Psoas muscle (tissue), 8 donors: ENCODE data around the gene CD1D. TPM values are rescaled to one million over a fixed set of nuclear protein-coding genes. Genes with fewer than 3 reads are reported as not detected.

Experiments
- ATAC-seq, 4 donors: fragments of 200-7000 bp; cut with Tn5 transposase; one replicate each; pipeline ENCODE4 v1.9.1; 2020; ENCODE audit warnings: moderate library complexity in 3 of 4, mild to moderate bottlenecking in 2 of 4
- DNase-seq, 2 donors: peaks; one replicate each; pipeline ENCODE4 v3.0.0-alpha.2; 2020
- H3K27ac ChIP-seq: fragments of 200-600 bp; one replicate; pipeline ENCODE4 v1.8.0; 2022
- H3K27me3 ChIP-seq, 3 donors: fragments of 200-600 bp in 1 of 3; one replicate each; pipeline versions ENCODE4 v1.6.1 to v1.8.0; 2013 to 2022; ENCODE audit warnings: low read length in 2 of 3, mild to moderate bottlenecking in 2 of 3, moderate library complexity in 1 of 3; ENCODE audit not compliant: insufficient read depth in 3 of 3
- H3K36me3 ChIP-seq, 2 donors: fragments of 200-600 bp in 1 of 2; one replicate each; pipeline versions ENCODE4 v1.6.1 to v1.8.0; 2013 to 2022; ENCODE audit warnings: low read depth in 1 of 2, mild to moderate bottlenecking in 1 of 2, moderate library complexity in 1 of 2; ENCODE audit not compliant: insufficient read depth in 1 of 2
- H3K4me1 ChIP-seq: fragments of 200-600 bp; one replicate; pipeline ENCODE4 v1.8.0; 2022
- H3K4me3 ChIP-seq: fragments of 200-600 bp; one replicate; pipeline ENCODE4 v1.8.0; 2022; ENCODE audit warnings: mild to moderate bottlenecking
- H3K9me3 ChIP-seq: fragments of 200-600 bp; one replicate; pipeline ENCODE4 v1.8.0; 2022
- CTCF ChIP-seq: fragments of 200-600 bp; IDR thresholded peaks from one replicate; pipeline ENCODE4 v1.8.0; 2022; ENCODE audit warnings: antibody characterized with exemption
- WGBS, 3 donors: extraction: QIAGEN DNeasy Blood & Tissue Kit; methylation state at CpG; one replicate each; pipeline versions ENCODE4 v1.1.6 to v1.1.7; 2013; 5-methylcytosine and 5-hydroxymethylcytosine counted together
- intact Hi-C, 2 donors: fragments of 100-400 bp; cut with DNase I; formaldehyde crosslinking; loops; one replicate each; pipeline versions ENCODE4 v1.11.0 to v1.14.2; 2022
- polyA plus RNA-seq, 3 donors: library from polyadenylated mRNA; stranded (reverse); fragments of 200-250 nt; gene quantifications; one replicate each; pipeline ENCODE4 v1.2.3, GENCODE V29; 2013
- total RNA-seq, 4 donors: library from RNA; stranded (reverse); fragmentation: NEBNext Ultra II Directional in 2 of 4; extraction: Animal tissue kit (Norgen Biotek cat#: 25700) in 2 of 4; gene quantifications; one replicate each; pipeline versions ENCODE4 v1.2.1 to v1.2.4, GENCODE V29; 2021 to 2023
- donor health status: healthy with polysubstance abuse.
- donor health status: DM: no; HTN: no; CAD: no; lungs with moderate emphysema.
- donor health status: Bipolar disorder and iron deficiency.
- donor health status: healthy.
- donor health status: DM: yes; HTN: yes; CAD: no.
- donor health status: DM: no; HTN: no; CAD: no.
- donor health status: DM: no; HTN: no; CAD: no.
- donor health status: DM: yes; HTN: yes; CAD: no.

CD1D gene
- total and polyA plus RNA-seq, 7 donors = 0.59 to 7.8 (median 1.2) TPM

DNA sequence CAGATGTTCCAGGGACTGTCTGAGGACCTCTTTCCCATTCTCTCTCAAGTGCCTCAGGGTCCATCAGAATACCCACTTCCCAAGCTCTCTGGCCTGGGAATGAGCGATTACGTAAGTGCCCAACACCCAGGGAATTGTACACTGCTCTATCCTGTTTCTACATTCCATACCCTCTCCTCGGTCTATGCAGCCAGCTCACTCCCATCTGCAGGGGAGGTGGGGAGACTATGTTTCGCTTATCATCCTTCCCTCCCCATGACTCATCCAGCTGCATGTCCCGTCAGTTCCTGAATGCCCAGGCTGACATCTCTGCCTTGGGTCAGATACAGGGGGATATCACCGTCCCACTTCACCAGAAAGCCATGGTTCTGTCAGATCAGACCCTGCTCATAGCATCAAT, 34.5 kb upstream of the CD1D start:
- Histone ChIP-seq H3K9me3 (no peaks in the 10 kb centered on the region), H3K4me1 (peaks cover 5% of the 10 kb centered on the region), H3K4me3 (no peak overlapping the region), H3K36me3 (no peaks in the 10 kb centered on the region), H3K27ac (no peak overlapping the region), H3K27me3 (no peaks in the 10 kb centered on the region)
- intact Hi-C loops = no loop called here
- 72 to 83% (median 75%) methylated on average over 6 of the region's 6 CpGs for WGBS, 3 donors
- DNase-seq (no peak), ATAC-seq (no peak)
- no peak for TF ChIP-seq CTCF

DNA sequence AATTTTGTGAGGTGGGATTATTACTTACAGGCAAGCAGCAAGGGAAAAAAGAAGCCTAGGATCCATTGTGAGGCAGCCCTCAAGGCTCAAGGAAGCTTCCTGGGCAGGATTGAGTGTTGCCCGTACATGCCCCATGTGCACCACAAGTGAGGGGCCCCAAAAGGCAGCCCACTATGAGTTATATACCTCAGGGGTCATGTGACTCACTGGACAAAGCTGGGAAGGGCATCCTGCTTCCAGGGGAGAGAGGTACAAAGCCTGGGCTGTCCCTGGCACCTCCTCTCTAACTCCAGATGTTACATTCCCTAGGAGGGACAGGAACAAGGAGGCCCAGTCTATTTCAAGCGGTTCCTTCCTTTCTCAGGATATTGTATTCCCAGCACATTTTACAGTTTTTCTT, 34.0 kb upstream of the CD1D start:
- peaks cover 5% of the 10 kb centered on the region for H3K4me1 ChIP-seq
- H3K27me3 ChIP-seq = no peaks in the 10 kb centered on the region
- no peak for DNase-seq
- intact Hi-C loops = no loop called here
- no peaks in the 10 kb centered on the region for H3K9me3 ChIP-seq
- H3K36me3 ChIP-seq = no peaks in the 10 kb centered on the region
- WGBS, 3 donors = 67 to 73% (median 70%) methylated on average over 2 of the region's 2 CpGs
- ATAC-seq = no peak
- no peak for TF ChIP-seq CTCF
- no peak overlapping the region for H3K27ac ChIP-seq
- H3K4me3 ChIP-seq = no peak overlapping the region

- H3K27me3 ChIP-seq = no peaks in the 10 kb centered on the region
- intact Hi-C loops = no loop called here
- 7 to 35% (median 25%) methylated on average over 2 of the region's 2 CpGs for WGBS, 3 donors
- TF ChIP-seq CTCF = no peak
- DNase-seq = no peak
- no peaks in the 10 kb centered on the region for H3K9me3 ChIP-seq
- H3K36me3 ChIP-seq = no peaks in the 10 kb centered on the region
- ATAC-seq = no peak
- no peak overlapping the region for H3K27ac ChIP-seq
- H3K4me3 ChIP-seq = no peak overlapping the region
- peaks cover 5% of the 10 kb centered on the region for H3K4me1 ChIP-seq
These were observed 33.3 kb upstream of the CD1D start for GRCh38 chr1:158147401-158147800.

DNA sequence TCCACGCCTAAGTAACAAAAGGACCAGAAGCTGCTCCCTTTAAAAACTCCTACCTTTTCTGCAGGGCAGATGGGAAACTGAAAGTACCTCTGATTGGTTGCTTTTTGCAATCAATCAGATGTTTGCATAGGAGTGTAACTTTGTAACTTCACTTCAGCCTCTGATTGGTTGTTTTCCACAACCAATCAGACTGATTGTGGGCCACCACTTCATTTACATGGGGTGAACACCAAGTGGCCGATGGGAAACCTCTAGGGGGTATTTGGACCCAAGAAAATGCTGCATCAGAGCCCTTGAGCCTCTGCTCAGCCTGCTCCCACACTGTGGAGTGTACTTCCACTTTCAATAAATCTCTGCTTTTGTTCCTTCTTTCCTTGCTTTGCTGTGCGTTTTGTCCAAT, 32.8 kb upstream of the CD1D start:
- ATAC-seq = no peak
- H3K4me3 ChIP-seq = no peak overlapping the region
- intact Hi-C loops = no loop called here
- H3K27me3 ChIP-seq = no peaks in the 10 kb centered on the region
- no peaks in the 10 kb centered on the region for H3K36me3 ChIP-seq
- peaks cover 5% of the 10 kb centered on the region for H3K4me1 ChIP-seq
- H3K27ac ChIP-seq = no peak overlapping the region
- no peak for DNase-seq
- 62 to 80% (median 62%) methylated on average over 3 of the region's 3 CpGs for WGBS, 3 donors
- TF ChIP-seq CTCF = no peak
- H3K9me3 ChIP-seq = no peaks in the 10 kb centered on the region

- H3K4me1 ChIP-seq = peaks cover 5% of the 10 kb centered on the region
- DNase-seq (no peak), ATAC-seq (no peak)
- H3K36me3 ChIP-seq = no peaks in the 10 kb centered on the region
- intact Hi-C loops = no loop called here
- no peak for TF ChIP-seq CTCF
- no peaks in the 10 kb centered on the region for H3K27me3 ChIP-seq
- peak overlapping the region; percentile 31 for H3K27ac ChIP-seq
- H3K4me3 ChIP-seq = no peak overlapping the region
- H3K9me3 ChIP-seq = no peaks in the 10 kb centered on the region
- 69 to 79% (median 71%) methylated on average over 1 of the region's 1 CpG for WGBS, 3 donors
These were observed 32.2 kb upstream of the CD1D start for GRCh38 chr1:158148468-158148867.
